HCT116 (cell line): ENCODE data around the gene ACACA. TPM values are rescaled to one million over a fixed set of nuclear protein-coding genes. Genes with fewer than 3 reads are reported as not detected.

ENCODE experiments used
- ATAC-seq: fragments of 200-7000 bp; cut with Tn5 transposase; 2 replicates; pipeline ENCODE4 v1.9.1; 2020; ENCODE audit warnings: mild to moderate bottlenecking, moderate library complexity
- BruUV-seq: library from RNA; stranded (reverse); fragments of 400-500 nt; replicated peaks from 2 replicates; lab custom pipeline; 2021; lab: Mats Ljungman, UMichigan
- CTCF ChIA-PET: fragments of 300-600 bp; sonication (Branson Sonifier 250); formaldehyde crosslinking; loops from one replicate; lab custom pipeline; 2021; ENCODE audit warnings: antibody characterized with exemption; lab: Charles Lee
- POLR2A ChIA-PET: fragments of 300-600, 350-600 bp; sonication (Branson Sonifier 250); formaldehyde crosslinking; loops from one replicate; lab custom pipeline; 2021; ENCODE audit warnings: antibody characterized with exemption; lab: Charles Lee
- RAD21 ChIA-PET, 2 experiments: fragments of 300-600 bp; sonication (Branson Sonifier 250); formaldehyde crosslinking; loops; one replicate each; lab custom pipeline; 2023; ENCODE audit warnings: low total read pairs in 2 of 2; ENCODE audit not compliant: uncharacterized antibody in 2 of 2, unreplicated experiment in 2 of 2, low non-redundant PET in 1 of 2; lab: Charles Lee
- DNase-seq: peaks from one replicate; pipeline ENCODE4 v3.0.0-alpha.2; 2010; ENCODE audit warnings: low read depth, low spot score
- H2AFZ ChIP-seq: fragments of 200-600 bp; shearing (Covaris generic), sonication (generic); 2 replicates; pipeline ENCODE4 v1.6.1; 2017; ENCODE audit warnings: low read depth, mixed run types, mixed read lengths, antibody characterized with exemption, low read length; ENCODE audit not compliant: poor library complexity, severe bottlenecking
- H3K27ac ChIP-seq: 2 replicates; pipeline ENCODE4 v1.5.1; 2012; ENCODE audit warnings: low read depth, low read length
- H3K27me3 ChIP-seq: fragments of 200-600 bp; sonication (generic); 2 replicates; pipeline ENCODE4 v1.6.1; 2016; ENCODE audit warnings: mixed run types, low read length, mixed read lengths; ENCODE audit not compliant: insufficient read depth
- H3K36me3 ChIP-seq, 2 experiments: fragments of 200-500 bp in 1 of 2; fragments of 200-600 bp in 1 of 2; sonication (Bioruptor generic) in 1 of 2; sonication (generic) in 1 of 2; 2 replicates each; pipeline versions ENCODE4 v1.5.1 to v1.6.1; 2014 to 2016; ENCODE audit warnings: low read length in 2 of 2, inconsistent platforms in 1 of 2, mixed read lengths in 1 of 2, mixed run types in 1 of 2; ENCODE audit not compliant: insufficient read depth in 2 of 2, control insufficient read depth in 1 of 2
- H3K4me1 ChIP-seq, 2 experiments: fragments of 200-600 bp in 1 of 2; sonication (generic) in 1 of 2; 2 replicates each; pipeline versions ENCODE4 v1.5.1 to v1.6.1; 2012 to 2017; ENCODE audit warnings: low read length in 2 of 2, inconsistent platforms in 1 of 2, mild to moderate bottlenecking in 1 of 2, mixed read lengths in 1 of 2, mixed run types in 1 of 2, moderate library complexity in 1 of 2; ENCODE audit not compliant: insufficient read depth in 2 of 2, control insufficient read depth in 1 of 2
- H3K4me2 ChIP-seq: fragments of 200-600 bp; sonication (generic); 2 replicates; pipeline ENCODE4 v1.6.1; 2017; ENCODE audit warnings: mixed run types, low read length, mixed read lengths
- H3K4me3 ChIP-seq, 2 experiments: fragments of 200-600 bp in 1 of 2; sonication (generic) in 1 of 2; replicated peaks in 1 of 2; 2 replicates each; pipeline ENCODE4 v1.5.1; 2011 to 2016; ENCODE audit warnings: low read length in 2 of 2, control low read depth in 1 of 2, low read depth in 1 of 2, mild to moderate bottlenecking in 1 of 2, mixed read lengths in 1 of 2, mixed run types in 1 of 2
- H3K79me2 ChIP-seq: fragments of 200-600 bp; sonication (generic); 2 replicates; pipeline ENCODE4 v1.6.1; 2017; ENCODE audit warnings: mild to moderate bottlenecking, mixed run types, low read length, moderate library complexity, mixed read lengths; ENCODE audit not compliant: insufficient read depth
- H3K9ac ChIP-seq: fragments of 200-600 bp; sonication (generic); 2 replicates; pipeline ENCODE4 v1.6.1; 2016; ENCODE audit warnings: low read length, mixed read lengths
- H3K9me2 ChIP-seq: fragments of 200-600 bp; sonication (generic), shearing (Covaris generic); 2 replicates; pipeline ENCODE4 v1.6.1; 2017; ENCODE audit warnings: mixed run types, mild to moderate bottlenecking, moderate library complexity; ENCODE audit not compliant: insufficient read depth
- H3K9me3 ChIP-seq, 2 experiments: fragments of 200-500 bp in 1 of 2; fragments of 200-600 bp in 1 of 2; sonication (Bioruptor generic) in 1 of 2; sonication (generic) in 1 of 2; 2 replicates each; pipeline ENCODE4 v1.6.1; 2014 to 2017; ENCODE audit warnings: low read length in 2 of 2, mixed read lengths in 2 of 2, inconsistent platforms in 1 of 2, low read depth in 1 of 2, mild to moderate bottlenecking in 1 of 2, mixed run types in 1 of 2, moderate library complexity in 1 of 2; ENCODE audit not compliant: control insufficient read depth in 1 of 2, insufficient read depth in 1 of 2
- H4K20me1 ChIP-seq: fragments of 200-600 bp; sonication (generic), shearing (Covaris generic); 2 replicates; pipeline ENCODE4 v1.6.1; 2017; ENCODE audit warnings: mixed run types, mild to moderate bottlenecking, moderate library complexity; ENCODE audit not compliant: insufficient read depth
- CEBPB ChIP-seq: IDR thresholded peaks from 2 replicates; pipeline ENCODE4 v1.6.1; 2012; ENCODE audit warnings: low read depth
- EZH2 ChIP-seq: fragments of 200-600 bp; sonication (generic); IDR thresholded peaks from 2 replicates; pipeline ENCODE4 v1.6.1; 2017; ENCODE audit warnings: antibody characterized with exemption, mixed run types
- EZH2phosphoT487 ChIP-seq: fragments of 200-600 bp; IDR thresholded peaks from 2 replicates; pipeline ENCODE4 v1.6.1; 2018; ENCODE audit warnings: antibody characterized with exemption, borderline replicate concordance
- FOSL1 ChIP-seq: IDR thresholded peaks from 2 replicates; pipeline ENCODE4 v1.6.1; 2012; ENCODE audit warnings: low read depth
- JUND ChIP-seq: IDR thresholded peaks from 2 replicates; pipeline ENCODE4 v1.6.1; 2012
- MAX ChIP-seq: IDR thresholded peaks from 2 replicates; pipeline ENCODE4 v1.6.1; 2012
- RAD21 ChIP-seq: IDR thresholded peaks from 2 replicates; pipeline ENCODE4 v1.6.1; 2012; ENCODE audit warnings: low read depth, mild to moderate bottlenecking
- SRF ChIP-seq: IDR thresholded peaks from 2 replicates; pipeline ENCODE4 v1.6.1; 2012; ENCODE audit warnings: low read depth
- TCF7L2 ChIP-seq: IDR thresholded peaks from 2 replicates; pipeline ENCODE4 v1.7.0; 2011; ENCODE audit warnings: borderline replicate concordance, inconsistent platforms; ENCODE audit not compliant: insufficient read depth, insufficient read length; ENCODE audit errors: extremely low read depth
- ZBTB33 ChIP-seq: IDR thresholded peaks from 2 replicates; pipeline ENCODE4 v1.6.1; 2011; ENCODE audit warnings: mild to moderate bottlenecking, low read length, moderate library complexity; ENCODE audit not compliant: insufficient replicate concordance; ENCODE audit errors: extremely low read depth
- ZFX ChIP-seq: fragments of 450-650 bp; IDR thresholded peaks from 2 replicates; pipeline ENCODE4 v1.6.1; 2017
- intact Hi-C: fragments of 100-400 bp; cut with micrococcal nuclease; formaldehyde crosslinking; loops from 2 replicates; pipeline ENCODE4 v1.10.0; 2022
- total RNA-seq: library from RNA; stranded (reverse); gene quantifications from one replicate; pipeline ENCODE4 v1.2.1, GENCODE V29; 2021; ENCODE audit not compliant: unreplicated experiment

Gene ACACA
- total RNA-seq, 1 experiment from 2014 or later, result 161 TPM

- H3K4me3 ChIP-seq, result no peak overlapping the region
- TF ChIP-seq TCF7L2, result no peak
- no peak for TF ChIP-seq FOSL1
- TF ChIP-seq EZH2phosphoT487, result no peak
- TF ChIP-seq RAD21, result no peak
- TF ChIP-seq SRF, result no peak
- TF ChIP-seq MAX, result no peak
- no peak for TF ChIP-seq EZH2
- TF ChIP-seq CEBPB, result no peak
- TF ChIP-seq ZFX, result no peak
- no peak for TF ChIP-seq JUND
- TF ChIP-seq ZBTB33, result no peak
- TF ChIP-seq, all 23 proteins: peak for 0
- ChIA-PET POLR2A (no interaction called here), RAD21 (no interaction called here), CTCF (interaction anchor here (2.0 kb wide), 1 partner anchor 12 kb away, joined by 12 read pairs; no protein-coding TSS in a partner anchor)
- no peaks in the 10 kb centered on the region for H3K4me1 ChIP-seq
- H3K36me3 ChIP-seq, result no peaks in the 10 kb centered on the region
- H3K9me3 ChIP-seq, result no peaks in the 10 kb centered on the region
- no peaks in the 10 kb centered on the region for H4K20me1 ChIP-seq
- DNase-seq (no peak), ATAC-seq (no peak)
- intact Hi-C loops, result no loop called here
- H3K9me2 ChIP-seq, result no peaks in the 10 kb centered on the region
- no TSS peak for BruUV-seq
- no peak overlapping the region for H3K27ac ChIP-seq
- no peak overlapping the region for H3K9ac ChIP-seq
- no peak overlapping the region for H3K4me2 ChIP-seq
- no peaks in the 10 kb centered on the region for H3K79me2 ChIP-seq
- H2AFZ ChIP-seq, result no peak overlapping the region
- no peaks in the 10 kb centered on the region for H3K27me3 ChIP-seq
Measured at GRCh38 chr17:37385474-37385990, 21.1 kb downstream of the ACACA start.
